ENCODE data around the gene BEND6.

The BEND6 gene

GRCh38 chr6:56940977-56941376 is 13.9 kb upstream of the BEND6 start:
- no peak for DNase-seq (ENCODE audit: low read depth in 2 of 2)

DNA sequence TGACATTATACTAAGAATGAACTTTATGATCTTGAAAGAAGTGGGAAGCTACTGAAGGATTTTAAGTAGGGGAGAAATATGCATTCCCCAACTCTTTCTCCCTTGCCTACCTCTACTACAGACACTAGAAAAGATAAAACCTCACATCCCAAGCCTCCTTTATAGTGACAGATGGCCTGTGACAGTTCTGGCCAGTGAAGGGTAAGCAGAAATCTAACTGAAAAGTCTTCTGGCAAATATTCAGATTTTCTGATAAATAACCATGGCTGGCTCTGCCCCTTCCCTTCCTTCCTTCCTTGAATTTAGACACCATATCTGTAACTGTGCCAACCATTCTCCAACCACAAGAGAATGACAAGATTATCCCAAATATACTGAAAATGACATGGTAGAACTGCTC is 10.2 kb upstream of the BEND6 start:
- DNase-seq (ENCODE audit: low read depth in 2 of 2), result no peak

GRCh38 chr6:56946368-56946767 is 8.5 kb upstream of the BEND6 start:
- DNase-seq (ENCODE audit: low read depth in 2 of 2), result no peak

DNA sequence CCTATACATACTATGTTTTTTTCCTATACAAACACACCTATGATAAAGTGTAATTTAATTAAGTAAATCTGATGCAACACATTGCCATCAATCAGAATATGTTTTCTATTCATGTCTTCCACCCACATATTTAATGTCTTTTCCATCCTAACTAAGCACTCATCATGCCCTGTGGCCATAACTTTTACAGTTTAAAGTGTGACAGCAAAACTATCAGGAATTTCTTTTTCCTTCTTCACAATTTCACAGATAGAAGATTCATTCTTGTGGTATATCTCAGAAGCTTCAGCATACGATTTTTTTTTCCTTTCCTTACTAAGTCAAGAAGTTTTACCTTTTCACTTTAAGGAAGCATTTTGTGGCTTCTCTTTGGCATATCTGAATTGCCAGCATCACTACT is 7.0 kb upstream of the BEND6 start:
- DNase-seq (ENCODE audit: low read depth in 2 of 2), result no peak

DNA sequence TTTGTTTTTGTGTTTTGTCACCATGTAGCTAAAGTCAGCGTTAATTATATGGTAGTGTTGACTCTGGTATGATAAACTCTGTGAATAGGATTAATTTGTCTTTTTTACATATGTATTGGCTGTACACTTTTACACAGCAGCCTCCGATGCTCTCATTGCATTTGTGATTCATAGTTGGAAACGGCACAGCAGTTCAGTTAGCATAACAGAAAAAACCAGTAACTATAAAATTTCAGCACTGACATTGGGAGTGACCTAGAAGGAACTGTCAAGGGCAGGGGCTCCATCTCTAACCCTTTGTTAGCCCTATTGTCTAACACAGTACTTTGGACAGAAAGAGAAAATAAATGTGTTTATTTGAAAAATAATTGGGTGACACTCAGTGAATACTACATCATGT is 5.6 kb upstream of the BEND6 start:
- no peak for DNase-seq (ENCODE audit: low read depth in 2 of 2)

DNA sequence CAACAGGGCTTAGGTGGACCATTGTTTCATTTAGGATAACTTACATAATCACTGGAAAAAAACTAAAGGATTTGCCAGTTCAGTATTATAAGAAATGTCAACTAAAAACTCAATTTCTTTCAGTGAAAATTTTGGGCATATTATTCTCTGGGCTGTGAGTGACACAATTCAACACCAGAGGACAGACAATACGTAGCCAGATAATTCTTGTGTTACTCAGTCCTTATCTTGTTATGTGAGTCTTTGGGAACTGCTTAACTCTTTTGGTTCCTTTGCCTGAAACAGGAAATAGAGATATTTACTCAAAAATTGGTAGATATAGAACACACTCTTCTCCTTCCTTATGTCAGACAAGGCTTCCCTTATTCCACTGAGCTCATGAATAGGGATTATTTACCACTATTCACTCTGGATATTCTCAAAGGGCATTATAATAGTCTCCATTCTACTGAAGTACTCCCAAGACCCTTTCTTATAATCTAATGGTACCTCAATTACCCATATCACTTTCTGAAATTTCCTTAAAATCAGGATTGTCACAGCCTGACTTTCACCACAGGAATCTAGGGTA is 4.9 kb upstream of the BEND6 start:
- DNase-seq (ENCODE audit: low read depth in 2 of 2), result no peak

GRCh38 chr6:56951049-56951831 is 3.7 kb upstream of the BEND6 start:
- DNase-seq (ENCODE audit: low read depth in 2 of 2), result no peak

GRCh38 chr6:56953597-56954402 is 1.1 kb upstream of the BEND6 start:
- DNase-seq (ENCODE audit: low read depth in 2 of 2), result no peak

DNA sequence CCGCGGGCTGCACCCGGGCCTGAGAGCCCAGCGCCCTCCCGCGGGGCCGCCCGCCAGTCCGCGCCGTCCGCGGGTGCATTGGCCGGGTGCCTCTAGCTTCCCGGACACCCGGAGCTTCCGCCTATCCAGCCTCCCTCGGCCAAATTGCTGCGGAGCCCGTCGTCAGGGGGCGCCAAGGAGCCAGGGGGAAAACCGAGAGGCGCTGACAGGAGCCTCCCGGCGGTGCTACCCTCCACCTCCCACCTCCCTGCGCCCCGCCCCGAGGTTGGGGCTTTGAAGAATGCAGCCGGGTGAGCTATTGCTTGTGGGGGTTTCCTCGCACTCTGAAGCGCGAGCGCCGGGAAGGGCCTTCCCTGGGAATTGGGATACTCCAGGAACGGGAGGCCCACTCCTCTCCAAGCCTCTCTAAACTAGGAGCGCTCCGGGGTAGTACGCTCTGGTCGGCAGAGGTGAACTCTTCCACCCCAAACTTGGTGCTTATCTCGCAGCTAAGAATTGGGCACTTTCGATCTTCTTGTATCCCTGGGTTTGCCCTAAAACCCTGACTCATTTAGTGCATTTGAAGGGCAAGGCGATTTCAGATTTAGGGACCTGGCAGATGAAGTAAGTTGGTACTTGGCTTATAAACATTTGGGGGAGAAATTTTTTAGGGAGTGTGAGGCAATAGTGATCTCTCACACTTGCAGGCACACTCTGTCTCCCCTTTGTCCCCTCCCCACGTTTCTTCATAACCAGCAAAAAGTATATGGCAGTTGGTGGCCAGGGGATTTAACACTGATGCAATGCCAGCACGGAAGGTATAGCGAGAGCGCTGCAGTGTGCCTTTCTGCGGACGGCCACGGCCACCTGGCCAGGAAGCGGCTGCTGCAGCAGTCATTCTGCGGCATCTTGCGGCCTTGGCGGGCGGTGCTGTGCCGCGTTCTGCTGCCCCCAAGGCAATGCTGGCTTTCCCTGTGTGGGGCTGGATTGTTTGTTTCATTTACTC is 556 bp downstream of the BEND6 start:
- DNase-seq (ENCODE audit: low read depth in 2 of 2), result peak; percentile 34 to 55

DNA sequence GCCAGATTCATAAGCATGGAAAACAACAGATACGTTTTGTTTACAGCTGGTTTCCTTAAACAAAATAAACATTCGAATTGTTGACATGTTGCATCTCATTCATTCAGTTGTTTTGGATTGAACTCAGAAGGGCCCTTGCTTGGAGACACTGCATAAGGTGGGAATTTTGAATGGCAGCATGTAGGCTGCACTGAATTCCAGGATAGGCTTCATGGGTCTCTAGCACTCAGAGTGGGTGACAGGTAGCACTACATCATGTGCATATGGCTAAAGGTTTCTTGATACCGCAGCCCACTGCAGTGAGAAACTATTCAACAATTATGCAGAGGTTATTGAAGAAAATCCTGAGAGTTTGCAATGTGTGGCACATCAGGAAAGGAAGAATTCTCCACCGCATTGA is 1.6 kb downstream of the BEND6 start:
- no peak for DNase-seq (ENCODE audit: low read depth in 2 of 2)

- DNase-seq (ENCODE audit: low read depth in 2 of 2), result no peak
Observed at GRCh38 chr6:56957856-56958255, 2.9 kb downstream of the BEND6 start.

GRCh38 chr6:56958481-56958880 is 3.6 kb downstream of the BEND6 start:
- DNase-seq (ENCODE audit: low read depth in 2 of 2), result no peak

DNA sequence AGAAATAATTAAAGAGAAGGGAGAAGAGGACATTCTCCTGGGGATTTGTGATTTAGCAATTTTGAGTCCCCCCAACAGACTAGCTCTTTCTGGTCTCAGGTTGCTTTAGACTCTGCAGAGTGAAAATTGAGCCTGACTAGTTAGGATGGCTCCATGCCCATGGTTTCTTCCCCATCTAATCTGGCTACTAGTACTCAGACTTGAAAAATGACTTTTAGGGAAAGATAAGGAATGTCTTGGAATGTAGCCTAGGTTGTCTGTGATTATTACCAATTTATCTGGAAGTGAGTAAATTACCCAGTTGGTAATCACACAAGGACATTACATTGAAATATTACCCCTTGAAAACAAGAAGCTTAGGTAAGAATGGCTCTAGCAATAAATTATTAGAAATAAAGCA is 4.2 kb downstream of the BEND6 start:
- DNase-seq (ENCODE audit: low read depth in 2 of 2), result no peak

GRCh38 chr6:56959938-56960337 is 5.0 kb downstream of the BEND6 start:
- no peak for DNase-seq (ENCODE audit: low read depth in 2 of 2)

GRCh38 chr6:56961151-56961550 is 6.2 kb downstream of the BEND6 start:
- no peak for DNase-seq (ENCODE audit: low read depth in 2 of 2)

DNA sequence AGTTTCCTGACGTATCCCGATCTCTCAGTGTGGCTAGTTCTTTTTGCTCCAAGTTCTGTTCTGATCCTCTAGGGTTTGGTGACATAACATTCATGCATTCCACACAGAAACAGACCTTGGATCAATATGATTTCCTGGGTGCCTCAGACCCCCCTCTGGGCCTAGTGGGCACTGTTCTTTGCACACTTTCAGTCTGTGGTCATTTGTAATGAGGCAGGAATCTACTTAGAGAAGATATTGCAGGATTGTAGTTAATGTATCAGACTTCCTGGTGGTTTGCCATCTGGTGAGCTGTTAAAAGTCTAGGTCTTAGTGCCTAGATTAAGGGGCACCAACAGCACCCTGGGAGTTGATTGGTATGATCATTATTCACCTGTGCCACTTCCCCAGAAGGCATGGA is 7.5 kb downstream of the BEND6 start:
- DNase-seq (ENCODE audit: low read depth in 2 of 2), result no peak

DNA sequence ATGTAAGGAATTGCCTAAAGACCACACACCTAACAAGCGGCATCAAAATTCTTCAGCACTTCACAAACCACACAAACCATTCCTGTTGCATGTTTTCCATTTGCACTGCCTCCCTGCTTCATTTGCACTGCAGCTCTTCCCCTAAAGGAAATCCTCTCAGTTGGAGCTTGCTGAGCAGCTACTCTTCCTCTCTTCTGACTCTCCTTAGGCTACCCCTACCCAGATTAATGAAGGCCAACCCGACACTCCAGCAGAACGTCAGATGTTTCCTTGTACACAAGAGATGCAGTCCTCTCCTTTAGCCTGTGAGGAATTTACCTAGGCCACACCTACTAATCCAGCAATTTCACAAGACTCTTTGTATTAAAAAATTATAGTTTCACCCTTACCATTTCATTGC is 8.1 kb downstream of the BEND6 start:
- DNase-seq (ENCODE audit: low read depth in 2 of 2), result no peak

- DNase-seq (ENCODE audit: low read depth in 2 of 2), result no peak
Observed at GRCh38 chr6:56963793-56964192, 8.9 kb downstream of the BEND6 start.

DNA sequence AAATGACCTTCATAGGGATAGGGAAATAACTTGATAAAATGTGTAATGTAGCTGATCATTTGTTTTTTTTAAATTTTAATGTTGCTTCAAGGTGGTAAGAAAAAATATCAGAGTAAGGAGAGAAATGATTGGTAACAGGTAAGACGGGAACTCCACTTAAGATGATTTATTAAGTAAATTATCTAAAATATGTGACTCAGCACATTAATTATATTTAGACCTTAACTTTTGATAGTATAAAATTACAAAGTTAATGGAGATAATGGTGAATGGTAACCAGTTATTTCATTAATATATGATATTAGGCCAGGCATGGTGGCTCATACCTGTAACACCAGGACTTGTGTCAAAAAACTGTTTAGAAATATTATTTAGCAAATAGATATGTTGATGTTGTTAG is 10.2 kb downstream of the BEND6 start:
- no peak for DNase-seq (ENCODE audit: low read depth in 2 of 2)

- DNase-seq (ENCODE audit: low read depth in 2 of 2), result no peak
Observed at GRCh38 chr6:56970849-56971248, 15.9 kb downstream of the BEND6 start.

GRCh38 chr6:56977192-56977591 is 22.3 kb downstream of the BEND6 start:
- DNase-seq (ENCODE audit: low read depth in 2 of 2), result no peak

DNA sequence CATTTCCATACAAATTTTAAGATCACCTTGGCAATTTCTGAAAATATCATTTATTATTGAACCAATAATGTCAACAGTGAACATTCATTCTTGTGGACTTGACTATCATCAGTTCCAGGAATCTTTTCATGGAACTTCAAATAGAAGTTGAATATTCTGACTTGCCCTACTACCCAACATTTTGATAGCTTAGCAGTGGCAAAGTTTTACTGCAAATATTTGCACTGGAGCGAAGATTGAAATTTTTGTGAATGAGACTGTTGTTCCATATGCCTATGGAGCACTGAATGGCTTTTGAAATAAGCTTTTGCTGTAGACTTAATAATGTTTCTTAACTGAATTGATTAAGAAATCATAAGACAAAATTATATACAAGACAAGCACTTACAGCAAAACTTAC is 23.6 kb downstream of the BEND6 start:
- DNase-seq (ENCODE audit: low read depth in 2 of 2), result no peak

All from stimulated activated CD4-positive, alpha-beta T cell treated with anti-CD3 and anti-CD28 coated beads, Interleukin-15, amount 100 ng/mL, for 48 hours (primary cell).